ENCODE measurements around the gene GJC1. TPM values are rescaled to one million over a fixed set of nuclear protein-coding genes. Genes with fewer than 3 reads are reported as not detected.
A peak's percentile ranks its signal among the peaks of the same experiment; 100 is the strongest.
"Not testable (repeated sequence)": the region's sequence is repeated elsewhere in the genome, so short reads cannot be mapped to it uniquely, and the experiment has no call there.

The GJC1 gene
- total RNA-seq, 4 donors from 2014 or later, result 7.4 to 32.3 (median 14.5) TPM

GRCh38 chr17:44832805-44833204 lies 2.7 kb upstream of the GJC1 start:
- DNase-seq (ENCODE audit: low spot score) (no peak), ATAC-seq (ENCODE audit: low FRiP score) (no peak)
- TF ChIP-seq CTCF (IDR thresholded peaks at IDR 0.05), result no peak

GRCh38 chr17:44831371-44831770 lies 1.3 kb upstream of the GJC1 start:
- no peak for TF ChIP-seq CTCF (IDR thresholded peaks at IDR 0.05)
- DNase-seq (ENCODE audit: low spot score) (no peak), ATAC-seq (ENCODE audit: low FRiP score) (no peak)

DNA sequence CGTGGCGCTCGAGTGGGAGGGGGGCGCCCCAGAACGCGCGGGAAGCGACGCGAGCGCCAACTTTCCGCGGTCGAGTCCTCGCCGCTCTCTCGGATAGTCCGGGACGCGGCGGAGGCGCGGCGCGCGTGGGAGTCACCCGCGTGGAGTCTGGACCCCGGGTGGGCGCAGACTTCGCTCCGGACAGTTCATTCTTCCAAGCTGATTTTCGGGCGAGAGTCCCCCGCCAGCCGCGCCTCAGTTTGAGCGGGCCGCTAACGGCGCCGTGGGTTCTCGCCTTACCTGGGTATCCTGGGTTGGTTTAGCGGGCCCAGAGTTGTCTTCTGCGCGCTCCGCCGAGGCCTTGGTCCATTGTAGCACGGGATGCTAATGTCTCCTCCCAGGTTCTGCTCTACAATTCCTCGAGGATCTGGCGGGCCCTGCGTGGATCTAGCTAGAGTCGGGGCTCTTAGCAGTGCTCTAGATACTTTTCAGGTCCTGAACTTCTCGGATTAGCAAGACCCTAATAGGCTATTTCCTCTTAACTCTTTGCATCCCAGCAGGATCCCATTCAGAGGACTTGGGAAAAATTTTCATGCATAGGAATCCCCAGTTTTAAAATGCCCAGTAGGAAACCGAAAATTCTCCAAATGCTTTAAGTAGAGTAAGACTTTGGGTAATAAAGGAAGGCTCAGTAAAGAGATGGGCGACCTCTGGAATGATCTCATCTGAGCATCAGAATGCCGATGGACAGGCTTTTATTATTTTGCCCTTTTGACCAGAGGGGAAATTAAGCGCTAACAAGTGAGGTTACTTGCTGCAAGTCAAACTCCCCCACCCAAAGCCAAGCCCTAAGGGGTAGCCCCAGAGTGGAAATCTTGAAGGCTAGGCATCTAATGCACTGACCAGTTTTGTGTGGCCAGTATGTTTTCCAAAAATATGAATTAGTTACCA lies 537 bp upstream of the GJC1 start:
- TF ChIP-seq CTCF (IDR thresholded peaks at IDR 0.05), result no peak
- DNase-seq (ENCODE audit: low spot score), result no peak
- peak; percentile 46 for ATAC-seq (ENCODE audit: low FRiP score)

- ATAC-seq (ENCODE audit: low FRiP score) (no peak), DNase-seq (ENCODE audit: low spot score) (no peak)
- no peak for TF ChIP-seq CTCF (IDR thresholded peaks at IDR 0.05)
Measured at GRCh38 chr17:44828919-44829522, 1.1 kb downstream of the GJC1 start.

DNA sequence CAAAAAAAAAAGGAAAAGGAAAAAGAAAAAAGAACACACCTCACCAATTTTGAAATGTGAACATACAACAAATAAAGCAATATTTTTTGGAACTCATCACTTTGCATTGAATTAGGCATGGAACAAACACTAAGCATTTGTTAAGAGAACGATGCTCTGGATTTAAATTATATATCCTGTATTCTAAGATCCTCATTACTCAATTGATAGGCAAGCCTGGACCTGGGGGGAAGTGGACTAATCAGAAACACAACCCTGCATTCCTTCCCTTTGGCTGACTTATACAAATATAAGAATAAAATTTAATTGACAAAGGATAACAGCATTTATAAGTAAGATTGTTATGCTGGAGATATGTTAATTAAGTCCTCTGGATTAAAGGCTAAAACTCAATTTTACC lies 2.2 kb downstream of the GJC1 start:
- ATAC-seq (ENCODE audit: low FRiP score), result no peak
- no peak for DNase-seq (ENCODE audit: low spot score)
- TF ChIP-seq CTCF (IDR thresholded peaks at IDR 0.05), result no peak

DNA sequence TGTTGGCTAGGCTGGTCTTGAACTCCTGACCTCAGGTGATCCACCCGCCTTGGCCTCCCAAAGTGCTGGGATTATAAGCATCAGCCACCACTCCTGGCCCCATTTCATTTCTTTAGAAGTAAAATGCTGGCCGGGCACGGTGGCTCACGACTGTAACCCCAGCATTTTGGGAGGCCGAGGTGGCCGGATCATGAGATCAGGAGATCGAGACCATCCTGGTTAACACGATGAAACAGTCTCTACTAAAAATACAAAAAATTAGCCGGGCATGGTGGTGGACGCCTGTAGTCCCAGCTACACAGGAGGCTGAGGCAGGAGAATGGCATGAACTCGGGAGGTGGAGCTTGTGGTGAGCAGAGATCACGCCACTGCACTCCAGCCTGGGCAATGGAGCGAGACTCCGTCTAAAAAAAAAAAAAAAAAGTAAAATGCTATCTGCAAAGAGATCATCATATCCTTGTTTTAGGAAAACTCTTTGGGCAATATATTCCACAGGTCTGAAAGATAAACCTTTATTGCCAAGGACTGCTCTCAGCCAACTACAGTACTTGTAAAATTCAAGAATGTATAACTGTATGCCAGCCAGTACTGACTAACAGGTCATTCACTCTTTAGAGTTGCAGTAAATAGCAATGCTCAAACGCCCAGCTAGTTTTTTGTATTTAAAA lies 3.8 kb downstream of the GJC1 start:
- no peak for ATAC-seq (ENCODE audit: low FRiP score)
- DNase-seq (ENCODE audit: low spot score), result no peak
- TF ChIP-seq CTCF (IDR thresholded peaks at IDR 0.05), result no peak

GRCh38 chr17:44825236-44825635 lies 4.9 kb downstream of the GJC1 start:
- DNase-seq (ENCODE audit: low spot score); ATAC-seq (ENCODE audit: low FRiP score): not testable (repeated sequence)
